HepG2 (cell line): ENCODE data around the gene FUT3. TPM values are rescaled to one million over a fixed set of nuclear protein-coding genes. Genes with fewer than 3 reads are reported as not detected.

Source experiments
- ATF1 ChIP-seq: IDR thresholded peaks from 2 replicates; pipeline ENCODE4 v1.6.1; 2016; ENCODE audit warnings: mild to moderate bottlenecking, control low read depth
- FLYWCH1 ChIP-seq: sonication (generic); formaldehyde crosslinking; IDR thresholded peaks from 2 replicates; pipeline ENCODE4 v1.8.1; 2023; ENCODE audit warnings: mild to moderate bottlenecking, missing genetic modification reagents
- FOSL1 ChIP-seq: sonication (generic); formaldehyde crosslinking; IDR thresholded peaks from 2 replicates; pipeline ENCODE4 v1.9.0; 2021; ENCODE audit warnings: missing genetic modification reagents, borderline replicate concordance
- KLF11 ChIP-seq: IDR thresholded peaks from 2 replicates; pipeline ENCODE4 v1.6.1; 2016; ENCODE audit warnings: missing compliant biosample characterization
- MED8 ChIP-seq: sonication (generic); formaldehyde crosslinking; IDR thresholded peaks from 2 replicates; pipeline ENCODE4 v1.8.1; 2023; ENCODE audit warnings: mild to moderate bottlenecking, missing genetic modification reagents; ENCODE audit not compliant: insufficient replicate concordance
- NCOA5 ChIP-seq: sonication (generic); formaldehyde crosslinking; IDR thresholded peaks from 2 replicates; pipeline ENCODE4 v1.4.0; 2020; ENCODE audit warnings: missing genetic modification reagents
- NFE2L2 ChIP-seq: fragments of 150-350 bp; IDR thresholded peaks from 2 replicates; pipeline ENCODE4 v1.6.1; 2014; ENCODE audit warnings: low read length
- PHF8 ChIP-seq: sonication (generic); formaldehyde crosslinking; IDR thresholded peaks from 2 replicates; pipeline ENCODE4 v1.5.0; 2020; ENCODE audit warnings: missing genetic modification reagents
- SALL2 ChIP-seq: sonication (generic); formaldehyde crosslinking; IDR thresholded peaks from 2 replicates; pipeline ENCODE4 v1.8.1; 2023; ENCODE audit warnings: mild to moderate bottlenecking, missing genetic modification reagents, inconsistent platforms
- SETDB1 ChIP-seq: sonication (generic); formaldehyde crosslinking; IDR thresholded peaks from 2 replicates; pipeline ENCODE4 v1.5.1; 2020; ENCODE audit warnings: missing genetic modification reagents, mild to moderate bottlenecking, borderline replicate concordance
- ZFP36L1 ChIP-seq: sonication (generic); formaldehyde crosslinking; IDR thresholded peaks from 2 replicates; pipeline ENCODE4 v1.8.0; 2022; ENCODE audit warnings: mild to moderate bottlenecking, missing genetic modification reagents, moderate library complexity
- ZNF44 ChIP-seq: sonication (generic); formaldehyde crosslinking; IDR thresholded peaks from 2 replicates; pipeline ENCODE4 v1.5.1; 2020; ENCODE audit warnings: mild to moderate bottlenecking, missing genetic modification reagents
- ZNF552 ChIP-seq: sonication (generic); formaldehyde crosslinking; IDR thresholded peaks from 2 replicates; pipeline ENCODE4 v1.9.0; 2022; ENCODE audit warnings: missing genetic modification reagents, mild to moderate bottlenecking, borderline replicate concordance
- polyA plus RNA-seq, 8 experiments: library from polyadenylated mRNA; depleted of rRNA in 3 of 8; stranded (reverse) in 7 of 8; unstranded in 1 of 8; fragments of >200 nt; fragmentation: Illumina TruSeq in 4 of 8; extraction: Trizol in 4 of 8; gene quantifications; 2 replicates each; pipeline versions ENCODE4 v1.2.1 to v1.2.3, GENCODE V29; 2011 to 2016; ENCODE audit warnings: low read depth in 4 of 8, missing spikeins in 1 of 8, mixed read lengths in 1 of 8; ENCODE audit not compliant: insufficient read depth in 1 of 8
- total RNA-seq, 5 experiments: library from RNA; depleted of rRNA; stranded (reverse); fragments of >200 nt; fragmentation: Illumina TruSeq; extraction: Trizol; gene quantifications; 2 replicates each; pipeline ENCODE4 v1.2.3, GENCODE V29; 2016; ENCODE audit warnings: low read depth in 1 of 5
- TF ChIP-seq, protein P1 (sequence below): sonication (generic); formaldehyde crosslinking; IDR thresholded peaks from 2 replicates; pipeline ENCODE4 v1.4.0; 2020; ENCODE audit warnings: missing genetic modification reagents
- TF ChIP-seq, protein P2 (sequence below): sonication (generic); formaldehyde crosslinking; conservative IDR thresholded peaks from 2 replicates; pipeline ENCODE4 v1.4.0; 2020; ENCODE audit warnings: missing genetic modification reagents
- TF ChIP-seq, protein P3 (sequence below): sonication (generic); formaldehyde crosslinking; IDR thresholded peaks from 2 replicates; pipeline ENCODE4 v1.8.1; 2023; ENCODE audit warnings: missing genetic modification reagents, inconsistent platforms, borderline replicate concordance
- TF ChIP-seq, protein P4 (sequence below): IDR thresholded peaks from 2 replicates; pipeline ENCODE4 v1.6.1; 2016
- TF ChIP-seq, protein P5 (sequence below): IDR thresholded peaks from 2 replicates; pipeline ENCODE4 v1.6.1; 2012; ENCODE audit warnings: low read depth, low read length, improper control_type of control experiment

FUT3 gene
- total and polyA plus RNA-seq, 2 of the 13 experiments (the other 11 are each of a cell fraction or from before 2014, with no cell fraction given), result 0.53 to 1.1 TPM

DNA sequence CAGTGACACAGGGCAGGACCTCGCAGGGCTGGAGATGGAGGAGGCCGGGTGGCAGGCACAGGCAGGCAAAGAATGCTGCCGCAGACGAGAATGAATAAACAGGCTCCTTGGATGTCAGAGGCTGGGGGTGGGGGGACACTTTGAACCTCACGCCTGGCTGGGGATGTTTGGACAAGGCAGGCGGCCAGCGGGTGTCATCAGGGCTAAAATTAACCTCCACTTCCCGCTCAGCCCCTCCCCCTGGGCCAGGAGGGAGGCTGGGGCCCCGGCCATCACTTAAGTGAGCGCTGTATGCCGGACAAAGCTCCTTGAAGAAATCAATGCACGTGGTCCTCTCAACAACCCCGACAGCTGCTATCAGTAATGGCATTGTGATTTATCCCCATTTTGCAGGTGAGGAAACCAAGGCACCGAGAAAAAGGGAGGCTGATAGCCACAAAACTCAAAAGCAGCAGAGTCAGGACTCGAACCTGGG is 29.4 kb upstream of the FUT3 start (continued):
- TF ChIP-seq ZNF552 (CRISPR knock-in tag), result peak; percentile 70
- TF ChIP-seq SALL2 (CRISPR knock-in tag), result no peak
- TF ChIP-seq, protein P1, sequence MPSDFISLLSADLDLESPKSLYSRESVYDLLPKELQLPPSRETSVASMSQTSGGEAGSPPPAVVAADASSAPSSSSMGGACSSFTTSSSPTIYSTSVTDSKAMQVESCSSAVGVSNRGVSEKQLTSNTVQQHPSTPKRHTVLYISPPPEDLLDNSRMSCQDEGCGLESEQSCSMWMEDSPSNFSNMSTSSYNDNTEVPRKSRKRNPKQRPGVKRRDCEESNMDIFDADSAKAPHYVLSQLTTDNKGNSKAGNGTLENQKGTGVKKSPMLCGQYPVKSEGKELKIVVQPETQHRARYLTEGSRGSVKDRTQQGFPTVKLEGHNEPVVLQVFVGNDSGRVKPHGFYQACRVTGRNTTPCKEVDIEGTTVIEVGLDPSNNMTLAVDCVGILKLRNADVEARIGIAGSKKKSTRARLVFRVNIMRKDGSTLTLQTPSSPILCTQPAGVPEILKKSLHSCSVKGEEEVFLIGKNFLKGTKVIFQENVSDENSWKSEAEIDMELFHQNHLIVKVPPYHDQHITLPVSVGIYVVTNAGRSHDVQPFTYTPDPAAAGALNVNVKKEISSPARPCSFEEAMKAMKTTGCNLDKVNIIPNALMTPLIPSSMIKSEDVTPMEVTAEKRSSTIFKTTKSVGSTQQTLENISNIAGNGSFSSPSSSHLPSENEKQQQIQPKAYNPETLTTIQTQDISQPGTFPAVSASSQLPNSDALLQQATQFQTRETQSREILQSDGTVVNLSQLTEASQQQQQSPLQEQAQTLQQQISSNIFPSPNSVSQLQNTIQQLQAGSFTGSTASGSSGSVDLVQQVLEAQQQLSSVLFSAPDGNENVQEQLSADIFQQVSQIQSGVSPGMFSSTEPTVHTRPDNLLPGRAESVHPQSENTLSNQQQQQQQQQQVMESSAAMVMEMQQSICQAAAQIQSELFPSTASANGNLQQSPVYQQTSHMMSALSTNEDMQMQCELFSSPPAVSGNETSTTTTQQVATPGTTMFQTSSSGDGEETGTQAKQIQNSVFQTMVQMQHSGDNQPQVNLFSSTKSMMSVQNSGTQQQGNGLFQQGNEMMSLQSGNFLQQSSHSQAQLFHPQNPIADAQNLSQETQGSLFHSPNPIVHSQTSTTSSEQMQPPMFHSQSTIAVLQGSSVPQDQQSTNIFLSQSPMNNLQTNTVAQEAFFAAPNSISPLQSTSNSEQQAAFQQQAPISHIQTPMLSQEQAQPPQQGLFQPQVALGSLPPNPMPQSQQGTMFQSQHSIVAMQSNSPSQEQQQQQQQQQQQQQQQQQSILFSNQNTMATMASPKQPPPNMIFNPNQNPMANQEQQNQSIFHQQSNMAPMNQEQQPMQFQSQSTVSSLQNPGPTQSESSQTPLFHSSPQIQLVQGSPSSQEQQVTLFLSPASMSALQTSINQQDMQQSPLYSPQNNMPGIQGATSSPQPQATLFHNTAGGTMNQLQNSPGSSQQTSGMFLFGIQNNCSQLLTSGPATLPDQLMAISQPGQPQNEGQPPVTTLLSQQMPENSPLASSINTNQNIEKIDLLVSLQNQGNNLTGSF (CRISPR knock-in tag), result no peak
- TF ChIP-seq ZNF44 (CRISPR knock-in tag), result no peak
- no peak for TF ChIP-seq FLYWCH1 (CRISPR knock-in tag)
- TF ChIP-seq NCOA5, result no peak
- peak; percentile 27 for TF ChIP-seq MED8 (CRISPR knock-in tag)
- TF ChIP-seq, protein P2, sequence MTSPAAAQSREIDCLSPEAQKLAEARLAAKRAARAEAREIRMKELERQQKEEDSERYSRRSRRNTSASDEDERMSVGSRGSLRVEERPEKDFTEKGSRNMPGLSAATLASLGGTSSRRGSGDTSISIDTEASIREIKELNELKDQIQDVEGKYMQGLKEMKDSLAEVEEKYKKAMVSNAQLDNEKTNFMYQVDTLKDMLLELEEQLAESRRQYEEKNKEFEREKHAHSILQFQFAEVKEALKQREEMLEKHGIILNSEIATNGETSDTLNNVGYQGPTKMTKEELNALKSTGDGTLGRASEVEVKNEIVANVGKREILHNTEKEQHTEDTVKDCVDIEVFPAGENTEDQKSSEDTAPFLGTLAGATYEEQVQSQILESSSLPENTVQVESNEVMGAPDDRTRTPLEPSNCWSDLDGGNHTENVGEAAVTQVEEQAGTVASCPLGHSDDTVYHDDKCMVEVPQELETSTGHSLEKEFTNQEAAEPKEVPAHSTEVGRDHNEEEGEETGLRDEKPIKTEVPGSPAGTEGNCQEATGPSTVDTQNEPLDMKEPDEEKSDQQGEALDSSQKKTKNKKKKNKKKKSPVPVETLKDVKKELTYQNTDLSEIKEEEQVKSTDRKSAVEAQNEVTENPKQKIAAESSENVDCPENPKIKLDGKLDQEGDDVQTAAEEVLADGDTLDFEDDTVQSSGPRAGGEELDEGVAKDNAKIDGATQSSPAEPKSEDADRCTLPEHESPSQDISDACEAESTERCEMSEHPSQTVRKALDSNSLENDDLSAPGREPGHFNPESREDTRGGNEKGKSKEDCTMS (CRISPR knock-in tag), result no peak
- TF ChIP-seq PHF8, result no peak
- TF ChIP-seq, protein P3, sequence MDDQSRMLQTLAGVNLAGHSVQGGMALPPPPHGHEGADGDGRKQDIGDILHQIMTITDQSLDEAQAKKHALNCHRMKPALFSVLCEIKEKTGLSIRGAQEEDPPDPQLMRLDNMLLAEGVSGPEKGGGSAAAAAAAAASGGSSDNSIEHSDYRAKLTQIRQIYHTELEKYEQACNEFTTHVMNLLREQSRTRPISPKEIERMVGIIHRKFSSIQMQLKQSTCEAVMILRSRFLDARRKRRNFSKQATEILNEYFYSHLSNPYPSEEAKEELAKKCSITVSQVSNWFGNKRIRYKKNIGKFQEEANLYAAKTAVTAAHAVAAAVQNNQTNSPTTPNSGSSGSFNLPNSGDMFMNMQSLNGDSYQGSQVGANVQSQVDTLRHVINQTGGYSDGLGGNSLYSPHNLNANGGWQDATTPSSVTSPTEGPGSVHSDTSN, result no peak
- TF ChIP-seq NFE2L2, result no peak
- TF ChIP-seq, protein P4, sequence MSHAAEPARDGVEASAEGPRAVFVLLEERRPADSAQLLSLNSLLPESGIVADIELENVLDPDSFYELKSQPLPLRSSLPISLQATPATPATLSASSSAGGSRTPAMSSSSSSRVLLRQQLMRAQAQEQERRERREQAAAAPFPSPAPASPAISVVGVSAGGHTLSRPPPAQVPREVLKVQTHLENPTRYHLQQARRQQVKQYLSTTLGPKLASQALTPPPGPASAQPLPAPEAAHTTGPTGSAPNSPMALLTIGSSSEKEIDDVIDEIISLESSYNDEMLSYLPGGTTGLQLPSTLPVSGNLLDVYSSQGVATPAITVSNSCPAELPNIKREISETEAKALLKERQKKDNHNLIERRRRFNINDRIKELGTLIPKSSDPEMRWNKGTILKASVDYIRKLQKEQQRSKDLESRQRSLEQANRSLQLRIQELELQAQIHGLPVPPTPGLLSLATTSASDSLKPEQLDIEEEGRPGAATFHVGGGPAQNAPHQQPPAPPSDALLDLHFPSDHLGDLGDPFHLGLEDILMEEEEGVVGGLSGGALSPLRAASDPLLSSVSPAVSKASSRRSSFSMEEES (CRISPR knock-in tag), result peak; percentile 76; the same call in 1 of the 2 replicates
- TF ChIP-seq SETDB1 (CRISPR knock-in tag), result no peak
- peak; percentile 56; the same call in 1 of the 2 replicates for TF ChIP-seq ZFP36L1 (CRISPR knock-in tag)
- TF ChIP-seq, protein P5, sequence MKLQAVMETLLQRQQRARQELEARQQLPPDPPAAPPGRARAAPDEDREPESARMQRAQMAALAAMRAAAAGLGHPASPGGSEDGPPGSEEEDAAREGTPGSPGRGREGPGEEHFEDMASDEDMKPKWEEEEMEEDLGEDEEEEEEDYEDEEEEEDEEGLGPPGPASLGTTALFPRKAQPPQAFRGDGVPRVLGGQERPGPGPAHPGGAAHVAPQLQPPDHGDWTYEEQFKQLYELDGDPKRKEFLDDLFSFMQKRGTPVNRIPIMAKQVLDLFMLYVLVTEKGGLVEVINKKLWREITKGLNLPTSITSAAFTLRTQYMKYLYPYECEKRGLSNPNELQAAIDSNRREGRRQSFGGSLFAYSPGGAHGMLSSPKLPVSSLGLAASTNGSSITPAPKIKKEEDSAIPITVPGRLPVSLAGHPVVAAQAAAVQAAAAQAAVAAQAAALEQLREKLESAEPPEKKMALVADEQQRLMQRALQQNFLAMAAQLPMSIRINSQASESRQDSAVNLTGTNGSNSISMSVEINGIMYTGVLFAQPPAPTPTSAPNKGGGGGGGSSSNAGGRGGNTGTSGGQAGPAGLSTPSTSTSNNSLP, result no peak; the same call in 1 of the 2 replicates
- no peak for TF ChIP-seq FOSL1 (CRISPR knock-in tag)
- no peak for TF ChIP-seq ATF1
- TF ChIP-seq KLF11 (CRISPR knock-in tag), result no peak
